SK-N-SH (cell line): Measurements from ENCODE around the gene TLL2. TPM values are rescaled to one million over a fixed set of nuclear protein-coding genes. Genes with fewer than 3 reads are reported as not detected.

Experiments
- CTCF ChIA-PET: fragments of 300-600, 350-600 bp; formaldehyde crosslinking; extraction: SDS; loops from one replicate; lab custom pipeline; 2021; lab: Yijun Ruan, JAX
- POLR2A ChIA-PET: fragments of 350-600 bp; sonication (Branson Sonifier 250); formaldehyde crosslinking; extraction: SDS; loops from one replicate; lab custom pipeline; 2020; ENCODE audit warnings: antibody characterized with exemption, inconsistent platforms; lab: Yijun Ruan, JAX
- DNase-seq: peaks from one replicate; pipeline ENCODE4 v3.0.0; 2012
- H2AFZ ChIP-seq: fragments of 200-600 bp; sonication (generic); 2 replicates; pipeline ENCODE4 v1.8.1; 2016; ENCODE audit warnings: antibody characterized with exemption, mild to moderate bottlenecking, low read depth
- H3F3A ChIP-seq: fragments of 200-600 bp; sonication (generic); replicated peaks from 2 replicates; pipeline ENCODE3; 2016; ENCODE audit warnings: antibody characterized with exemption, mild to moderate bottlenecking; ENCODE audit not compliant: insufficient read depth
- H3K27ac ChIP-seq, 2 experiments: fragments of 200-500 bp in 1 of 2; fragments of 200-600 bp in 1 of 2; sonication (Bioruptor generic) in 1 of 2; sonication (generic), shearing (Covaris generic) in 1 of 2; 2 replicates each; pipeline versions ENCODE4 v1.5.1 to v1.6.1; 2014 to 2016; ENCODE audit warnings: low read depth in 2 of 2, inconsistent platforms in 1 of 2, low read length in 1 of 2, mild to moderate bottlenecking in 1 of 2, mixed read lengths in 1 of 2
- H3K27me3 ChIP-seq: fragments of 200-600 bp; sonication (generic), shearing (Covaris generic); 2 replicates; pipeline ENCODE4 v1.6.1; 2016; ENCODE audit warnings: mixed run types; ENCODE audit not compliant: insufficient read depth
- H3K36me3 ChIP-seq, 2 experiments: fragments of 200-500 bp in 1 of 2; fragments of 200-600 bp in 1 of 2; sonication (Bioruptor generic) in 1 of 2; sonication (generic) in 1 of 2; replicated peaks in 1 of 2; 2 replicates each; pipeline versions ENCODE3 to v1.5.1; 2014 to 2016; ENCODE audit warnings: low read length in 1 of 2, mild to moderate bottlenecking in 1 of 2; ENCODE audit not compliant: insufficient read depth in 2 of 2, control insufficient read depth in 1 of 2
- H3K4me1 ChIP-seq, 2 experiments: fragments of 200-500 bp in 1 of 2; fragments of 200-600 bp in 1 of 2; sonication (Bioruptor generic) in 1 of 2; sonication (generic), shearing (Covaris generic) in 1 of 2; 2 replicates each; pipeline versions ENCODE4 v1.5.1 to v1.6.1; 2014 to 2016; ENCODE audit warnings: low read depth in 1 of 2, low read length in 1 of 2, mixed run types in 1 of 2; ENCODE audit not compliant: insufficient read depth in 2 of 2, control insufficient read depth in 1 of 2
- H3K4me2 ChIP-seq: fragments of 200-600 bp; sonication (generic), shearing (Covaris generic); 2 replicates; pipeline ENCODE4 v1.6.1; 2017; ENCODE audit warnings: mixed run types
- H3K4me3 ChIP-seq, 2 experiments: fragments of 200-500 bp in 1 of 2; fragments of 200-600 bp in 1 of 2; sonication (Bioruptor generic) in 1 of 2; sonication (generic), shearing (Covaris generic) in 1 of 2; 2 replicates each; pipeline versions ENCODE4 v1.5.1 to v1.8.1; 2014 to 2016; ENCODE audit warnings: low read depth in 2 of 2, inconsistent platforms in 1 of 2, low read length in 1 of 2, mild to moderate bottlenecking in 1 of 2, mixed read lengths in 1 of 2, moderate library complexity in 1 of 2
- H3K79me2 ChIP-seq: fragments of 200-600 bp; sonication (generic); 2 replicates; pipeline ENCODE4 v1.8.1; 2017; ENCODE audit warnings: mild to moderate bottlenecking; ENCODE audit not compliant: insufficient read depth
- H3K9ac ChIP-seq: fragments of 200-600 bp; sonication (generic); 2 replicates; pipeline ENCODE4 v1.6.1; 2017; ENCODE audit warnings: mixed run types
- H3K9me2 ChIP-seq: fragments of 200-600 bp; sonication (generic); 2 replicates; pipeline ENCODE4 v1.6.1; 2017; ENCODE audit warnings: mixed run types
- H3K9me3 ChIP-seq: fragments of 200-600 bp; sonication (generic); 2 replicates; pipeline ENCODE4 v1.6.1; 2017; ENCODE audit warnings: mixed run types, mild to moderate bottlenecking, moderate library complexity
- H4K20me1 ChIP-seq: fragments of 200-600 bp; sonication (generic); 2 replicates; pipeline ENCODE4 v1.6.1; 2017; ENCODE audit warnings: mild to moderate bottlenecking, mixed run types; ENCODE audit not compliant: insufficient read depth
- CTCF ChIP-seq: fragments of 200-600 bp; sonication (generic); IDR thresholded peaks from 2 replicates; pipeline ENCODE4 v1.6.1; 2017; ENCODE audit warnings: antibody characterized with exemption, mild to moderate bottlenecking, moderate library complexity
- ELF1 ChIP-seq: IDR thresholded peaks from 2 replicates; pipeline ENCODE4 v1.4.0; 2012
- FOSL2 ChIP-seq: IDR thresholded peaks from 2 replicates; pipeline ENCODE4 v1.4.0; 2012; ENCODE audit warnings: low read depth, mild to moderate bottlenecking, moderate library complexity, borderline replicate concordance
- FOXM1 ChIP-seq: IDR thresholded peaks from 2 replicates; pipeline ENCODE4 v1.4.0; 2012; ENCODE audit warnings: low read depth, mild to moderate bottlenecking
- GABPA ChIP-seq: IDR thresholded peaks from 2 replicates; pipeline ENCODE4 v1.4.0; 2012; ENCODE audit warnings: low read depth, mild to moderate bottlenecking
- GATA2 ChIP-seq: sonication (generic); formaldehyde crosslinking; IDR thresholded peaks from 2 replicates; pipeline ENCODE4 v1.5.0; 2020; ENCODE audit warnings: mild to moderate bottlenecking, missing genetic modification reagents
- MEF2A ChIP-seq: IDR thresholded peaks from 2 replicates; pipeline ENCODE4 v1.4.0; 2012; ENCODE audit warnings: low read depth, borderline replicate concordance
- MXI1 ChIP-seq: IDR thresholded peaks from 2 replicates; pipeline ENCODE4 v1.6.1; 2012; ENCODE audit warnings: mild to moderate bottlenecking, low read depth, low read length, improper control_type of control experiment
- PBX3 ChIP-seq: IDR thresholded peaks from 2 replicates; pipeline ENCODE4; 2012
- RAD21 ChIP-seq: IDR thresholded peaks from 2 replicates; pipeline ENCODE4 v1.6.1; 2012; ENCODE audit warnings: mild to moderate bottlenecking, low read length
- RXRA ChIP-seq: IDR thresholded peaks from 2 replicates; pipeline ENCODE4 v1.4.0; 2012; ENCODE audit warnings: low read depth, mild to moderate bottlenecking, borderline replicate concordance
- SIN3A ChIP-seq: IDR thresholded peaks from 2 replicates; pipeline ENCODE4 v1.6.1; 2012; ENCODE audit warnings: low read depth, mild to moderate bottlenecking, low read length, moderate library complexity, borderline replicate concordance
- TCF12 ChIP-seq: IDR thresholded peaks from 2 replicates; pipeline ENCODE4 v1.4.0; 2012
- YY1 ChIP-seq: IDR thresholded peaks from 2 replicates; pipeline ENCODE4 v1.4.0; 2012; ENCODE audit warnings: low read depth, mild to moderate bottlenecking
- WGBS: methylation state at CpG from one replicate; pipeline ENCODE4 v1.1.6; 2017; ENCODE audit warnings: low lambda C conversion rate; 5-methylcytosine and 5-hydroxymethylcytosine counted together
- polyA plus RNA-seq, 3 experiments: library from polyadenylated mRNA; depleted of rRNA; stranded (reverse); fragments of >200 nt; gene quantifications; 2 replicates each; pipeline ENCODE4 v1.2.3, GENCODE V29; 2012
- TF ChIP-seq, protein P1 (sequence below): IDR thresholded peaks from 2 replicates; pipeline ENCODE4 v1.4.0; 2012; ENCODE audit warnings: low read depth, borderline replicate concordance

The TLL2 gene
- polyA plus RNA-seq, 1 of the 3 experiments (the other 2 are of a cell fraction): 0.36 TPM

DNA sequence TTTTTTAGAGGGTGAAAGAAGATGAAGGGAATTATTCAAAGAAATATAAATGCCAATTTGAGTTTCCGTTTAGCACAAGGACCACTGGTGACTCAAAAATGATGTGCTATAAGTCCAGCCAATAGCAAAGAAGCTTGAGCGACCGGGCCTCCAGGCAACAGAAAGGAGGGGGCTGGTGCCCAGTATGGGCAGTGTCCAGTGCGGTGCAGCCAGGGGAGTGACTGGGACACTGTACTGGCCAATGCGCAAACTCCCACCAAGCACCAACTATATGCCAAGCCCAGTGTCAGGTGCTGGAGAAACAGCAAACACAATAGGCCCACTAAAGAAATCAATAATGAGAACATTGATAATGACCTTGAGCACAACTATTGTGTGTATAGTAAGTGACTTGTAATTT is 144.8 kb downstream of the TLL2 start:
- Histone ChIP-seq H3K36me3 (no peaks in the 10 kb centered on the region), H3K4me2 (no peak overlapping the region), H3K27me3 (no peaks in the 10 kb centered on the region; the same call in 1 of the 2 replicates), H3K79me2 (no peaks in the 10 kb centered on the region), H3K9ac (no peak overlapping the region), H3K27ac (no peak overlapping the region), H3F3A (no peaks in the 10 kb centered on the region), H2AFZ (no peak overlapping the region), H3K4me3 (no peak overlapping the region), H3K9me2 (no peaks in the 10 kb centered on the region), H3K9me3 (no peaks in the 10 kb centered on the region), H3K4me1 (no peaks in the 10 kb centered on the region), H4K20me1 (no peaks in the 10 kb centered on the region)
- TF ChIP-seq MEF2A: no peak
- TF ChIP-seq TCF12: no peak
- no peak for TF ChIP-seq RXRA
- TF ChIP-seq CTCF: no peak
- 72% methylated on average over 5 of the region's 5 CpGs for WGBS
- ChIA-PET POLR2A (no interaction called here), CTCF (interaction anchor here (3.1 to 4.1 kb wide), 2 partner anchors 26 to 145 kb away, joined by 14 to 38 read pairs; partner anchors contain the start of gene TLL2)
- DNase-seq: no peak

DNA sequence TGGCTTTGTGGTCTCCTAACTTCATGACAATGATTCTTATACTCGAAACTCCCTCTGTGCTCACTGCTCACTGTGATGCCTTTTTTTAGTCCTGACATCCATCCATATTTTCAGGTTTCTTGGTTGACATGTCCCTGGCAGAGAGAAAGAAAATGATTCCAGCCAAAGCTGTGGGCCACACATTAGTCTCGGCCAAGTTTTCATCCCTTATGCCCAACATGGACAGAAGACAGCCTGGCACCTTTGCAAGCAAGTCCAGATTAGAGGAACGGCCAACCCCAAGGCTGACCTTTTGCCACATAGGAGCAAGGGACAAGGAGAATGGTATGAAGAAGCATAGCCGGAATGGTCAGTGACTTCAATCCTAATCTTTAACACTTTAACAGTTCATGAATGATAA is 146.3 kb downstream of the TLL2 start:
- CTCF ChIA-PET: interaction anchor here (1.1 to 4.3 kb wide), 4 partner anchors 8 to 350 kb away, joined by 3 to 29 read pairs (median 8); partner anchors contain the start of gene TLL2
- no peak overlapping the region for H2AFZ ChIP-seq
- no peaks in the 10 kb centered on the region for H4K20me1 ChIP-seq
- no peaks in the 10 kb centered on the region for H3K79me2 ChIP-seq
- H3K36me3 ChIP-seq: no peaks in the 10 kb centered on the region
- H3K4me3 ChIP-seq: no peak overlapping the region
- no peaks in the 10 kb centered on the region for H3K4me1 ChIP-seq
- TF ChIP-seq GATA2 (CRISPR knock-in tag): no peak
- TF ChIP-seq SIN3A: no peak
- no peak for TF ChIP-seq ELF1
- no peak for TF ChIP-seq GABPA
- TF ChIP-seq RXRA: no peak
- TF ChIP-seq, protein P1, sequence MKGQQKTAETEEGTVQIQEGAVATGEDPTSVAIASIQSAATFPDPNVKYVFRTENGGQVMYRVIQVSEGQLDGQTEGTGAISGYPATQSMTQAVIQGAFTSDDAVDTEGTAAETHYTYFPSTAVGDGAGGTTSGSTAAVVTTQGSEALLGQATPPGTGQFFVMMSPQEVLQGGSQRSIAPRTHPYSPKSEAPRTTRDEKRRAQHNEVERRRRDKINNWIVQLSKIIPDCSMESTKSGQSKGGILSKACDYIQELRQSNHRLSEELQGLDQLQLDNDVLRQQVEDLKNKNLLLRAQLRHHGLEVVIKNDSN: no peak
- TF ChIP-seq FOXM1: no peak
- H3K9me3 ChIP-seq: no peaks in the 10 kb centered on the region
- H3F3A ChIP-seq: no peaks in the 10 kb centered on the region
- 38% methylated on average over 4 of the region's 4 CpGs for WGBS
- H3K4me2 ChIP-seq: no peak overlapping the region
- H3K27me3 ChIP-seq: no peaks in the 10 kb centered on the region; the same call in 1 of the 2 replicates
- no peak for DNase-seq
- H3K9me2 ChIP-seq: no peaks in the 10 kb centered on the region
- H3K27ac ChIP-seq: no peak overlapping the region
- POLR2A ChIA-PET: no interaction called here
- no peak overlapping the region for H3K9ac ChIP-seq

DNA sequence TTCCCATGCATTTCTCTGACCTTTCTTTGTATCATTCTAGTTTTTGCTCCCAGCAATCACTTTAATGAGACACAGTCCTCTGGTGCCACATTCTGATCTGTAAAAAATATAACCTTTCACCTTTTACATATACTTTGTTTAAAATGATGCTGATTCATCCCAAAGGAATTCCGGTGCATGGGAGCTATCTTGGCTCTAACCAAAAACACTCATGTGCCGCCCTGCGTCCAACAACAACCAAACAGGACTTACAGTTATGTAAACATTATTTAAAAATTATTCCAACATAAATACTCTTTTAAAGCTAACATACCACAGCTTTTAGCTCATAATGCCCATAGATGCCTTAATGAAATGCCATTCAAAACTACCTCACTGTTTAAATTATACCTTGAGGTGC is 147.2 kb downstream of the TLL2 start:
- H3K79me2 ChIP-seq: no peaks in the 10 kb centered on the region
- no peaks in the 10 kb centered on the region for H3K9me3 ChIP-seq
- H3K27me3 ChIP-seq: no peaks in the 10 kb centered on the region; the same call in 1 of the 2 replicates
- no peak overlapping the region for H3K4me3 ChIP-seq
- no peak overlapping the region for H3K4me2 ChIP-seq
- no peak overlapping the region for H3K27ac ChIP-seq
- H2AFZ ChIP-seq: no peak overlapping the region
- no peaks in the 10 kb centered on the region for H3K4me1 ChIP-seq
- H3F3A ChIP-seq: no peaks in the 10 kb centered on the region
- DNase-seq: no peak
- 55% methylated on average over 3 of the region's 3 CpGs for WGBS
- no peaks in the 10 kb centered on the region for H3K36me3 ChIP-seq
- ChIA-PET POLR2A (no interaction called here), CTCF (interaction anchor here (0.7 to 4.3 kb wide), 8 partner anchors 9 to 349 kb away, joined by 3 to 29 read pairs (median 4); partner anchors contain the start of gene TLL2)
- no peaks in the 10 kb centered on the region for H3K9me2 ChIP-seq
- H3K9ac ChIP-seq: no peak overlapping the region
- no peaks in the 10 kb centered on the region for H4K20me1 ChIP-seq
- TF ChIP-seq PBX3 (no peak), RAD21 (no peak), FOSL2 (no peak), RXRA (no peak), MXI1 (no peak), CTCF (no peak), SIN3A (no peak), YY1 (no peak), MEF2A (no peak)
